GM12875 (cell line): Measurements from ENCODE around the gene NTHL1.

Source experiments
- H3K4me3 ChIP-seq: one replicate; pipeline ENCODE4 v1.5.1; 2011; ENCODE audit warnings: low read depth, low read length, control low read depth
- TF ChIP-seq, protein P1 (sequence below): IDR thresholded peaks from 2 replicates; pipeline ENCODE4 v1.5.1; 2011; ENCODE audit warnings: low read depth, mild to moderate bottlenecking, control low read depth, inconsistent platforms, low read length, moderate library complexity, borderline replicate concordance; ENCODE audit not compliant: insufficient read depth

Gene NTHL1

DNA sequence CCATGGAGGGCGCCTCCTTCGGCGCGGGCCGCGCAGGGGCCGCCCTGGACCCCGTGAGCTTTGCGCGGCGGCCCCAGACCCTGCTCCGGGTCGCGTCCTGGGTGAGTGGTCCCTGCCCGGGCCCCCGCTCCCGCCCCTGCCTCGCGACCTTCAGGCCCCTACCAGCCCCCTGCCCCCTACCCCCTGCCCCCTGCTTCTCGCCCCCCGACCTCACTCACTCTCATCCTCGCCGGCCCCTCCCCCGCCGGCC lies 57.6 kb downstream of the NTHL1 start:
- H3K4me3 ChIP-seq: peak overlapping the region; percentile 44
- TF ChIP-seq, protein P1, sequence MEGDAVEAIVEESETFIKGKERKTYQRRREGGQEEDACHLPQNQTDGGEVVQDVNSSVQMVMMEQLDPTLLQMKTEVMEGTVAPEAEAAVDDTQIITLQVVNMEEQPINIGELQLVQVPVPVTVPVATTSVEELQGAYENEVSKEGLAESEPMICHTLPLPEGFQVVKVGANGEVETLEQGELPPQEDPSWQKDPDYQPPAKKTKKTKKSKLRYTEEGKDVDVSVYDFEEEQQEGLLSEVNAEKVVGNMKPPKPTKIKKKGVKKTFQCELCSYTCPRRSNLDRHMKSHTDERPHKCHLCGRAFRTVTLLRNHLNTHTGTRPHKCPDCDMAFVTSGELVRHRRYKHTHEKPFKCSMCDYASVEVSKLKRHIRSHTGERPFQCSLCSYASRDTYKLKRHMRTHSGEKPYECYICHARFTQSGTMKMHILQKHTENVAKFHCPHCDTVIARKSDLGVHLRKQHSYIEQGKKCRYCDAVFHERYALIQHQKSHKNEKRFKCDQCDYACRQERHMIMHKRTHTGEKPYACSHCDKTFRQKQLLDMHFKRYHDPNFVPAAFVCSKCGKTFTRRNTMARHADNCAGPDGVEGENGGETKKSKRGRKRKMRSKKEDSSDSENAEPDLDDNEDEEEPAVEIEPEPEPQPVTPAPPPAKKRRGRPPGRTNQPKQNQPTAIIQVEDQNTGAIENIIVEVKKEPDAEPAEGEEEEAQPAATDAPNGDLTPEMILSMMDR: no peak
